HL-60 (cell line): Measurements from ENCODE around the gene DAP.

Experiments used
- CTCF ChIP-seq: IDR thresholded peaks from one replicate; pipeline ENCODE4 v1.5.1; 2011; ENCODE audit warnings: low read length, control low read depth, inconsistent platforms; ENCODE audit not compliant: insufficient read depth
- GABPA ChIP-seq: IDR thresholded peaks from 2 replicates; pipeline ENCODE4 v1.6.1; 2012; ENCODE audit warnings: low read depth
- POLR2AphosphoS5 ChIP-seq: IDR thresholded peaks from 2 replicates; pipeline ENCODE4 v1.6.1; 2012; ENCODE audit warnings: low read depth

DNA sequence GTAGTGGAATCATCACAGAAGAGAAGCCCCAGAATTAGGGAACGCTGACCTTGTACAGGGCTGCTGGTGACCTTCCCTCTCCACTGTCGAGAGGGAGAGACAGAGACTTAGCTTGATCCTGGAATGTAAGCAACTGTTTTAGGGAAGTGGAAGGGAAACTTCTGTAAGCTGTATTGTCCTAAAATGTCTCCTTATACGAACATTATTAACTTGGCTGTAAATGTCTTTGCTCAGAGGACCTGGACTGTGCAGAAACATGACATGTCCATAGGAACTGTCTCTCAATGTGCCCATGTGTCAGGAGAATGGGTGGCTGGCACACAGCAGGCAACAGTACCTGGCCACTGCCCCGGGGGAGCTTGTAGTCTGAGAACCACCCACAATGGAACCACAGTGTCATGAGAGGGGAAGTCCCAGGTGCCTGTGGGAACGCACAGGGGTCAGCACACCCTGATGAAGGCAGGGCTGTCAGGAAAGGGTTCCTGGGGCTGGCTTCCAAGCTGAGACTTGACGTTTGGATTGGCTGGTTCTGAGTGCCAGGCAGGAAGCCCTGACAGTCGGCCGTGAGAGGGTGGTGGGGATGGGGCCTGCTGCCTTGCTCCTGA is 34.0 kb downstream of the DAP start:
- TF ChIP-seq CTCF = no peak
- TF ChIP-seq POLR2AphosphoS5 = no peak
- TF ChIP-seq GABPA = no peak
